HEK293T (cell line): ENCODE data around the gene CDK14.

Experiments
- ARNT ChIP-seq: fragments of 450-650 bp; IDR thresholded peaks from 2 replicates; pipeline ENCODE4 v1.6.1; 2017; ENCODE audit warnings: mild to moderate bottlenecking
- FOXA1 ChIP-seq: fragments of 450-650 bp; IDR thresholded peaks from 2 replicates; pipeline ENCODE4 v1.6.1; 2016; ENCODE audit warnings: mild to moderate bottlenecking
- NFRKB ChIP-seq: fragments of 450-650 bp; IDR thresholded peaks from 2 replicates; pipeline ENCODE4 v1.6.1; 2016; ENCODE audit warnings: mild to moderate bottlenecking, moderate library complexity
- PKNOX1 ChIP-seq: fragments of 450-650 bp; IDR thresholded peaks from 2 replicates; pipeline ENCODE4 v1.6.1; 2016
- SP1 ChIP-seq: fragments of 450-650 bp; IDR thresholded peaks from 2 replicates; pipeline ENCODE4 v1.6.1; 2017
- SUZ12 ChIP-seq: fragments of 450-650 bp; IDR thresholded peaks from 2 replicates; pipeline ENCODE4 v1.6.1; 2016; ENCODE audit warnings: mild to moderate bottlenecking
- TARDBP ChIP-seq: fragments of 450-650 bp; IDR thresholded peaks from 2 replicates; pipeline ENCODE4 v1.6.1; 2016

- TF ChIP-seq PKNOX1 (no peak), SP1 (no peak), NFRKB (no peak), FOXA1 (no peak), SUZ12 (no peak), TARDBP (no peak), ARNT (no peak)
Observed at GRCh38 chr7:90660100-90660499, 64.0 kb downstream of the CDK14 start.
